ENCODE results near the gene GJB2. TPM values are rescaled to one million over a fixed set of nuclear protein-coding genes. Genes with fewer than 3 reads are reported as not detected.

Gene GJB2
- total RNA-seq, 1 donor from 2014 or later, result 0.77 TPM

- intact Hi-C loops (cut with DNase I), result no loop called here
- no peak overlapping the region for H3K27ac ChIP-seq
- ATAC-seq (no peak), DNase-seq (no peak)
- no peaks in the 10 kb centered on the region for H3K36me3 ChIP-seq
- H3K4me1 ChIP-seq, result peaks cover 22% of the 10 kb centered on the region
- peak overlapping the region; percentile 43 for H3K4me3 ChIP-seq
- TF ChIP-seq CTCF (IDR thresholded peaks at IDR 0.05), result no peak
- H3K27me3 ChIP-seq (ENCODE audit: low read depth), result peaks cover 79% of the 10 kb centered on the region
- no peaks in the 10 kb centered on the region for H3K9me3 ChIP-seq
Observed at GRCh38 chr13:20161951-20162300, 30.8 kb downstream of the GJB2 start.

GRCh38 chr13:20161275-20161950, 31.3 kb downstream of the GJB2 start:
- Histone ChIP-seq H3K9me3 (no peaks in the 10 kb centered on the region), H3K27me3 (ENCODE audit: low read depth) (peaks cover 79% of the 10 kb centered on the region), H3K4me3 (peak overlapping the region; percentile 43), H3K4me1 (peaks cover 22% of the 10 kb centered on the region), H3K27ac (no peak overlapping the region), H3K36me3 (no peaks in the 10 kb centered on the region)
- intact Hi-C loops (cut with DNase I), result no loop called here
- DNase-seq (no peak), ATAC-seq (peak; percentile 42 to 53)
- no peak for TF ChIP-seq CTCF (IDR thresholded peaks at IDR 0.05)

DNA sequence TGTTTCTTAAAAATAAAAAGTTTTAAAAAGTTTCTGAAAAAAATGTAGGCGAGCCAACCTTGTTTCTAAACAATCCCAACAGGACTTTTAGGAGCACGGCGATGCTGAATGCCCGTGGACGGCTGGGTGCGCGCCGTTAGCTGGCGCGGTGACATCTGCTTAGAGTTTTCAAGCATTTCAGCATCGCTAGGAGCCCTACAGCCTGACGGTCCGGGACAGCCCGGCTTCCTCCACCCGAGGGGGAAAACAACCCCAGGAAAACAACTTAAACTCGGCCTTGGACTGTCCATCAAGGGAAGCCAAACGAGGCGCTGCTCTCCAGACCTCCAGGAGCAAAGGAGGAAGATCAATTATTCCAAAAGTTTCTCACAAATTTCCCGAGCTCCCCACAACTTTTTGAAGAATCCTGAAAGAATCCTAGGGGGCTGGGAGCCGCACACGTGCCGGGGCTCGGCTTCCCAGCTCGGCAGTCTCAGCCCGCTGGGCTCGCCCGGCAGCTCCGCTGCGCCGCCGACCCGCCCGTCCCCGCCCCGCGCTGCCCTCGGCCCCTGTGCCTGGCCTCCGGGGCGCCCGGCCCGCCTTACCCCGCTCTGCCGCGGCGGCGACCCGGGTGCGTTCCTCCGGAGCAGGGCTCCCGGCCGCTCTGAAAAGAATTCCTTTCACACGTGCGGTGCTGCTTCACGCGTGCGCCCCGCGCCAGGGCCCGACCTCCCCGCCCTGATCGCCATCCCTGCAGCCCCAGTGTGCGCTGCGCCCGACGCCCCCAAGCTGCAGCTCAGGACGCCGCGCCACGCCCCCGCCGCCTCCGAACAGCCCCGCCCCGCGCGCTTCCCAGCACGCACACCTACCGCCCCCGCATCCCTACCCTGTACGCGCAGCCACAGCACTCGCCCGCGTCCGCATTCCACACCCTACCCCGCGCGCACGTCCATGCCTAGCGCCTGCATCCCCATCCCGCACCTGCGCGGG, 32.1 kb downstream of the GJB2 start, which contains the start of gene GJA3:
Gene GJA3 (minus strand): TSS at position 747 of the 969 bp plus-strand sequence. CDS start 17,764 bp downstream, outside the sequence.
- Histone ChIP-seq H3K36me3 (no peaks in the 10 kb centered on the region), H3K27ac (no peak within 1 kb of the TSS), H3K9me3 (no peaks in the 10 kb centered on the region), H3K4me1 (peaks cover 22% of the 10 kb centered on the region), H3K4me3 (peak within 1 kb of the TSS; percentile 43), H3K27me3 (ENCODE audit: low read depth) (peaks cover 79% of the 10 kb centered on the region)
- no peak for DNase-seq
- TF ChIP-seq CTCF (IDR thresholded peaks at IDR 0.05), result no peak
- intact Hi-C loops (cut with DNase I), result no loop called here
- ATAC-seq, result peak; percentile 65 to 76

DNA sequence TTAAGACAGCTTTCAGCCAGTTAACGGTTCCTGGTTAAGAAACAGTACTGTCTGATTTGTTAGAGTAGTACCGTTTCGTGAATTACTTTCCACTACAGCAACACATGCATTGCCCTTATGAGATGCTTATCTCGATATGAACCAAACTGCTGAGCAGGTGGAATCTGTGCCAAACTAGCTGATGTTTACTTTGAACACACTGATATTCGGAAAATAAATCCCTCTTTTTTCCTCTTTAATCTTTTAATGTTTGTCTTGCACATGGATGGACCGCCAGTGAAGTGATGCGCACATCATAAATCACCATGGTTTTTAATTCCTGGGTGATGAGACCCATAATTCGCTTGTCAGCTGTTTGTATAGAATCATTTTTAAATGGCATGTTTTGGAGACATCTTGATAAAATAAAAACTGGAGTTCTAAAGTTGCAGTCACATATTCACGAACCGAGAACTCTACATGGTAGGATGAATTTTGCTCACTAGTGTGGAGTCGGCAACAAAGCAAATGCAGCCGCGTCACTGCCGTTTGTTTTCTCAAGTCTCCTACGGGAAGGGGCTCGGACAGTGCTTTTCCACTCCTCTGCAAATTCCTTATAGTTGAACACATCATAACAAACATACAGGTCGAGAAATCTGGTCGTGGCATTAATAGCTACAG, 33.0 kb downstream of the GJB2 start:
- intact Hi-C loops (cut with DNase I), result no loop called here
- peaks cover 85% of the 10 kb centered on the region for H3K27me3 ChIP-seq (ENCODE audit: low read depth)
- no peak for TF ChIP-seq CTCF (IDR thresholded peaks at IDR 0.05)
- peaks cover 22% of the 10 kb centered on the region for H3K4me1 ChIP-seq
- no peak overlapping the region for H3K4me3 ChIP-seq
- H3K36me3 ChIP-seq, result no peaks in the 10 kb centered on the region
- DNase-seq (no peak), ATAC-seq (no peak)
- H3K9me3 ChIP-seq, result no peaks in the 10 kb centered on the region
- H3K27ac ChIP-seq, result no peak overlapping the region

DNA sequence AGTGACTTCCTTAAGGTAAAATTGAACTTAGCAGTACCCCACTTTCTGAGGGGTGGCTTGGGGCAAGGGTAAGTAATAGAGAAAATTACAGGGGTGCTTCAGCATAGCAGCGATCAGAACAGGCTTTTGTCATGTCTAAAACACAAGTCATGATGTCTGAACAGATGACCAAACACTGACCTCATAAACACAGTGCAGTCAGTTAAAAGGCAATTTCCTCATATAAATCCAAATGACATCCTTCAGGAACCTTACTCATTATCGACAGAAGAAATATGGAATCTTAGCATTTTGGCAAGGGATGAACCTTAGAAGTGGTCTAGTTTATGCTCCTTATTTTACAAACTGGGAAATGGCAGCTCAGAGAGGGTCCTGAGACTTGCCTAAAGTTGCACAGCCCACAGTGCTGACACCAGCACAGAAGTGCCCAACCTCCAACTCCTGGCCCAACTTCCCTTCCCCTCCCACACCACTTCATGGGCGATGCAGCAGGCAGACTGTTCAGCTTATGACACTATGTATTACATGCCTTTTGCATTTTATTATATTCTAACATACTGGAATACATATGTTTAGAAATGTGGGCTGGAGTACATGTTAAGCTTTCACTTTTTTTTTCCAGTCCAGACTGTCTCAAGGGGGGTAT, 35.5 kb downstream of the GJB2 start:
- Histone ChIP-seq H3K27ac (no peak overlapping the region), H3K36me3 (no peaks in the 10 kb centered on the region), H3K27me3 (ENCODE audit: low read depth) (peaks cover 88% of the 10 kb centered on the region), H3K4me1 (peaks cover 18% of the 10 kb centered on the region), H3K4me3 (no peak overlapping the region), H3K9me3 (no peaks in the 10 kb centered on the region)
- DNase-seq (no peak), ATAC-seq (peak in 1 of 2 donors; percentile 34)
- intact Hi-C loops (cut with DNase I), result no loop called here
- no peak for TF ChIP-seq CTCF (IDR thresholded peaks at IDR 0.05)
